Neural progenitor cell (in vitro differentiated cells): ENCODE results near the gene NUP107. TPM values are rescaled to one million over a fixed set of nuclear protein-coding genes. Genes with fewer than 3 reads are reported as not detected.

ENCODE experiments used
- DNase-seq: peaks from one replicate; pipeline ENCODE4 v3.0.0-alpha.2; 2016; ENCODE audit warnings: low spot score
- H2AFZ ChIP-seq: fragments of 200-600 bp; sonication (generic); replicated peaks from 2 replicates; pipeline ENCODE4 v1.6.1; 2016; ENCODE audit warnings: antibody characterized with exemption
- H3F3A ChIP-seq: fragments of 200-600 bp; sonication (generic); 2 replicates; pipeline ENCODE4 v1.6.1; 2016; ENCODE audit warnings: antibody characterized with exemption, low read depth
- H3K27ac ChIP-seq: fragments of 200-600 bp; sonication (generic); 2 replicates; pipeline ENCODE4 v1.5.1; 2016; ENCODE audit warnings: mild to moderate bottlenecking
- H3K27me3 ChIP-seq: fragments of 200-600 bp; sonication (generic); 2 replicates; pipeline ENCODE4 v1.6.1; 2016; ENCODE audit warnings: mild to moderate bottlenecking, moderate library complexity
- H3K36me3 ChIP-seq: fragments of 200-600 bp; sonication (generic); 2 replicates; pipeline ENCODE4 v1.5.1; 2016
- H3K4me1 ChIP-seq: fragments of 200-600 bp; sonication (generic); 2 replicates; pipeline ENCODE4 v1.6.1; 2016; ENCODE audit warnings: mixed run types
- H3K4me2 ChIP-seq: fragments of 200-600 bp; sonication (generic); 2 replicates; pipeline ENCODE4 v1.6.1; 2016
- H3K4me3 ChIP-seq: fragments of 200-600 bp; sonication (generic); 2 replicates; pipeline ENCODE4 v1.5.1; 2016
- H3K79me2 ChIP-seq: fragments of 200-600 bp; sonication (generic); 2 replicates; pipeline ENCODE4 v1.6.1; 2016; ENCODE audit warnings: low read depth
- H3K9ac ChIP-seq: fragments of 200-600 bp; sonication (generic); 2 replicates; pipeline ENCODE4 v1.6.1; 2016
- H3K9me3 ChIP-seq: fragments of 200-600 bp; sonication (generic); 2 replicates; pipeline ENCODE4 v1.5.1; 2016; ENCODE audit warnings: low read depth
- H4K20me1 ChIP-seq: fragments of 200-600 bp; sonication (generic); 2 replicates; pipeline ENCODE4 v1.6.1; 2016; ENCODE audit warnings: low read depth
- H3K27ac Mint-ChIP-seq: 3 replicates; pipeline ENCODE4 v1.8.0; 2021; ENCODE audit warnings: mixed read lengths
- H3K27me3 Mint-ChIP-seq: 2 replicates; pipeline ENCODE4 v1.8.0; 2022; ENCODE audit warnings: low read depth, mild to moderate bottlenecking, inconsistent platforms, moderate library complexity, mixed read lengths; ENCODE audit not compliant: insufficient read depth
- H3K36me3 Mint-ChIP-seq: 3 replicates; pipeline ENCODE4 v1.8.0; 2021; ENCODE audit warnings: mixed read lengths
- H3K4me1 Mint-ChIP-seq: 3 replicates; pipeline ENCODE4 v1.8.0; 2021; ENCODE audit warnings: mixed read lengths
- H3K4me3 Mint-ChIP-seq: 3 replicates; pipeline ENCODE4 v1.8.0; 2021; ENCODE audit warnings: mild to moderate bottlenecking, moderate library complexity, mixed read lengths
- H3K9me3 Mint-ChIP-seq: 3 replicates; pipeline ENCODE4 v1.8.0; 2020; ENCODE audit warnings: mixed read lengths
- EZH2 ChIP-seq: fragments of 200-600 bp; sonication (generic); IDR thresholded peaks from 2 replicates; pipeline ENCODE4 v1.6.1; 2017; ENCODE audit warnings: antibody characterized with exemption, mild to moderate bottlenecking, moderate library complexity
- EZH2phosphoT487 ChIP-seq: fragments of 200-600 bp; sonication (generic); IDR thresholded peaks from 2 replicates; pipeline ENCODE4 v1.6.1; 2017; ENCODE audit warnings: antibody characterized with exemption
- total RNA-seq: library from RNA; depleted of rRNA; stranded (reverse); fragments of >200 nt; gene quantifications from 2 replicates; pipeline ENCODE4 v1.2.3, GENCODE V29; 2015; ENCODE audit warnings: low replicate concordance
- TF ChIP-seq, protein P1 (sequence below): fragments of 200-600 bp; sonication (generic); IDR thresholded peaks from 2 replicates; pipeline ENCODE4 v1.5.1; 2017; ENCODE audit warnings: antibody characterized with exemption, mild to moderate bottlenecking

Gene NUP107
- total RNA-seq, 1 donor from 2014 or later: 231 TPM

DNA sequence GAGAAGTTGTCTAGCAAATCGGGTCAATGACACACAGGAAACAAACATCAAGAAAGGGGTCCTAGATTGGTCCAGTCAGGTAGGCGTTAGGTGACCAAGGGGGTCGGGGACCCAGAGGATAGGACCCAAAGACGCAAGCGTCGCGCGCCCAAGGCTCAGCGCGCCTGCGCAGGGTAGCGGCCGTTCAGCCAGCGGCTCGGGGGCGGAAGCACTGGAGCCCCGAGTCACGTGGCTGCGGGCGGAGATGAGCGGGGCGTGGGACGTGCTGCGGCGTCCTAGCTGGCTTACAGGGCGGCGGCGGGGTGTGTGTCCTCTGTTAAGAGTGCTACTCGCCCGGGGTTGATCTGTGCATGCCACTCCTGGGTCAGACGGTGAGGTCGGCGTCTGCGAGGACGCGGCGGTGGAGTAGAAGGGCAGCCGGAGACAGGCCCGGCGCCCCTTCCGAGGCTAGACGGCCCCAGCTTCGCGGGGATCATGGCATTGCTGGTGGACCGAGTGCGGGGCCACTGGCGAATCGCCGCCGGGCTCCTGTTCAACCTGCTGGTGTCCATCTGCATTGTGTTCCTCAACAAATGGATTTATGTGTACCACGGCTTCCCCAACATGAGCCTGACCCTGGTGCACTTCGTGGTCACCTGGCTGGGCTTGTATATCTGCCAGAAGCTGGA, 59.3 kb downstream of the NUP107 start, which contains the start of gene SLC35E3:
Gene SLC35E3, plus strand, starts transcription at position 273 of the 668 bp plus-strand sequence. Its CDS starts 202 bp downstream, at position 475.
- peak within 1 kb of the TSS; percentile 88 for H2AFZ ChIP-seq
- H3K4me2 ChIP-seq: peak within 1 kb of the TSS; percentile 80
- peak within 1 kb of the TSS; percentile 88 for H3K27ac Mint-ChIP-seq
- peak within 1 kb of the TSS; percentile 99 for H3K4me3 Mint-ChIP-seq
- H4K20me1 ChIP-seq: no peaks in the 10 kb centered on the region
- H3K36me3 Mint-ChIP-seq: peaks cover 16% of the 10 kb centered on the region
- no peaks in the 10 kb centered on the region for H3K27me3 ChIP-seq
- no peak within 1 kb of the TSS for H3K27ac ChIP-seq
- H3K4me3 ChIP-seq: peak within 1 kb of the TSS; percentile 65
- DNase-seq: peak; percentile 97
- H3K79me2 ChIP-seq: peaks cover 28% of the 10 kb centered on the region
- peaks cover 10% of the 10 kb centered on the region for H3K4me1 ChIP-seq
- H3K9ac ChIP-seq: peak within 1 kb of the TSS; percentile 25
- peaks cover 16% of the 10 kb centered on the region for H3K36me3 ChIP-seq
- H3F3A ChIP-seq: peaks cover 18% of the 10 kb centered on the region
- H3K9me3 ChIP-seq: no peaks in the 10 kb centered on the region
- no peaks in the 10 kb centered on the region for H3K9me3 Mint-ChIP-seq
- H3K27me3 Mint-ChIP-seq: no peaks in the 10 kb centered on the region
- TF ChIP-seq, protein P1, sequence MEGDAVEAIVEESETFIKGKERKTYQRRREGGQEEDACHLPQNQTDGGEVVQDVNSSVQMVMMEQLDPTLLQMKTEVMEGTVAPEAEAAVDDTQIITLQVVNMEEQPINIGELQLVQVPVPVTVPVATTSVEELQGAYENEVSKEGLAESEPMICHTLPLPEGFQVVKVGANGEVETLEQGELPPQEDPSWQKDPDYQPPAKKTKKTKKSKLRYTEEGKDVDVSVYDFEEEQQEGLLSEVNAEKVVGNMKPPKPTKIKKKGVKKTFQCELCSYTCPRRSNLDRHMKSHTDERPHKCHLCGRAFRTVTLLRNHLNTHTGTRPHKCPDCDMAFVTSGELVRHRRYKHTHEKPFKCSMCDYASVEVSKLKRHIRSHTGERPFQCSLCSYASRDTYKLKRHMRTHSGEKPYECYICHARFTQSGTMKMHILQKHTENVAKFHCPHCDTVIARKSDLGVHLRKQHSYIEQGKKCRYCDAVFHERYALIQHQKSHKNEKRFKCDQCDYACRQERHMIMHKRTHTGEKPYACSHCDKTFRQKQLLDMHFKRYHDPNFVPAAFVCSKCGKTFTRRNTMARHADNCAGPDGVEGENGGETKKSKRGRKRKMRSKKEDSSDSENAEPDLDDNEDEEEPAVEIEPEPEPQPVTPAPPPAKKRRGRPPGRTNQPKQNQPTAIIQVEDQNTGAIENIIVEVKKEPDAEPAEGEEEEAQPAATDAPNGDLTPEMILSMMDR: no peak
- no peak for TF ChIP-seq EZH2
- TF ChIP-seq EZH2phosphoT487: no peak
- peaks cover 27% of the 10 kb centered on the region for H3K4me1 Mint-ChIP-seq

DNA sequence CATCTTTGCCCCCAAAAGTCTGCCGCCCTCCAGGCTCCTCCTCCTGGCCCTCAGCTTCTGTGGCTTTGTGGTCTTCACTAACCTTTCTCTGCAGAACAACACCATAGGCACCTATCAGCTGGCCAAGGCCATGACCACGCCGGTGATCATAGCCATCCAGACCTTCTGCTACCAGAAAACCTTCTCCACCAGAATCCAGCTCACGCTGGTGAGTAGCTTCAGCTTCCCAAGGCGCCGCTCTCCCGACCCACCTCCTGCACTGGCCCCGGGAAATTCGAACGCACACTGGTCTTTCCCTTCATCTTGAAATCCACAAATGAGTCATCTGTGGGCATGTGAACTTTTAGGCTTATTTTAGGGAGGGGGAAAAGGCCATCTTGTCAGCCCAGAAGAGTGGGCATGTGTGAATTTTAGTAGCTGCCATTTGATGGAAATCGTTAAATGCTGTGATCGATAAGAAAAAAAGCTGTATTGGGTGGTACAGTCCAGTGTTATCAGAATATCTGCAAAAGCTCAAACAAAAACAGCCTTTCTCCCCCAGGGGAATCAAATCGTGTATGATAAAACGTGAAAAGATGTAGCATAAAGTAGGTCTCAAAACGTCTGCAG, 59.9 kb downstream of the NUP107 start:
- no peaks in the 10 kb centered on the region for H3K27me3 Mint-ChIP-seq
- peak overlapping the region; percentile 88 for H2AFZ ChIP-seq
- H4K20me1 ChIP-seq: no peaks in the 10 kb centered on the region
- no peak overlapping the region for H3K27ac ChIP-seq
- H3K27me3 ChIP-seq: no peaks in the 10 kb centered on the region
- peaks cover 19% of the 10 kb centered on the region for H3K36me3 Mint-ChIP-seq
- H3K36me3 ChIP-seq: peaks cover 12% of the 10 kb centered on the region
- peak; percentile 52 for DNase-seq
- TF ChIP-seq EZH2 (no peak), EZH2phosphoT487 (no peak)
- TF ChIP-seq, protein P1: no peak
- H3K4me2 ChIP-seq: peak overlapping the region; percentile 80
- peak overlapping the region; percentile 65 for H3K4me3 ChIP-seq
- no peaks in the 10 kb centered on the region for H3K9me3 Mint-ChIP-seq
- peaks cover 28% of the 10 kb centered on the region for H3K79me2 ChIP-seq
- H3K9me3 ChIP-seq: no peaks in the 10 kb centered on the region
- H3K4me1 Mint-ChIP-seq: peaks cover 27% of the 10 kb centered on the region
- peak overlapping the region; percentile 25 for H3K9ac ChIP-seq
- H3K27ac Mint-ChIP-seq: peak overlapping the region; percentile 87
- H3K4me1 ChIP-seq: peaks cover 10% of the 10 kb centered on the region
- peak overlapping the region; percentile 99 for H3K4me3 Mint-ChIP-seq
- H3F3A ChIP-seq: peaks cover 15% of the 10 kb centered on the region

DNA sequence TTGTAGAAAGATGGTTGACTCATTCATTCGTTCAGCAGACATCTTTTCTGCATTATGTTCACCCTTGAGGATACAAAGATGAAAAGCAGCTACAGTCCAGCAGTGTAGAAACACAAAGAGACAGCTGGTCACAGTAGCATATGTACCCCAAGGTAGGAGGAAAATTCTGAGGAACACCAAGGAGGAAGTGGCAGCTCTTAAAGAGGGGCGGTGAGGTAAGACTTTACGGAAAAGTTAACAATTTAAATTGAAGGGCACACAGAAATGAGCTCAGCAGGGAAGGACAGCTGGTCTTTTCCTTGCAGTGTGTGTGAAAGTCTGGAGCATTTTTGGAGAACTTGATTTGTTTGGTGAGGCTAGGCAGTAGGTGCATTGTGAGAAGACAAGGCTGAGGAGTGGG, 62.7 kb downstream of the NUP107 start:
- Mint-ChIP-seq H3K9me3 (no peaks in the 10 kb centered on the region), H3K4me3 (peak overlapping the region; percentile 31), H3K4me1 (peaks cover 29% of the 10 kb centered on the region), H3K36me3 (peaks cover 30% of the 10 kb centered on the region), H3K27me3 (no peaks in the 10 kb centered on the region), H3K27ac (no peak overlapping the region)
- DNase-seq: no peak
- Histone ChIP-seq H3F3A (peaks cover 9% of the 10 kb centered on the region), H3K9me3 (no peaks in the 10 kb centered on the region), H3K4me3 (no peak overlapping the region), H3K27ac (no peak overlapping the region), H3K27me3 (no peaks in the 10 kb centered on the region), H3K36me3 (no peaks in the 10 kb centered on the region), H2AFZ (no peak overlapping the region), H3K4me2 (no peak overlapping the region), H3K79me2 (peaks cover 28% of the 10 kb centered on the region), H3K4me1 (peaks cover 10% of the 10 kb centered on the region), H3K9ac (no peak overlapping the region), H4K20me1 (no peaks in the 10 kb centered on the region)
- TF ChIP-seq EZH2: no peak
- no peak for TF ChIP-seq EZH2phosphoT487
- TF ChIP-seq, protein P1: no peak
